ENCODE measurements around the gene COL13A1.

DNA sequence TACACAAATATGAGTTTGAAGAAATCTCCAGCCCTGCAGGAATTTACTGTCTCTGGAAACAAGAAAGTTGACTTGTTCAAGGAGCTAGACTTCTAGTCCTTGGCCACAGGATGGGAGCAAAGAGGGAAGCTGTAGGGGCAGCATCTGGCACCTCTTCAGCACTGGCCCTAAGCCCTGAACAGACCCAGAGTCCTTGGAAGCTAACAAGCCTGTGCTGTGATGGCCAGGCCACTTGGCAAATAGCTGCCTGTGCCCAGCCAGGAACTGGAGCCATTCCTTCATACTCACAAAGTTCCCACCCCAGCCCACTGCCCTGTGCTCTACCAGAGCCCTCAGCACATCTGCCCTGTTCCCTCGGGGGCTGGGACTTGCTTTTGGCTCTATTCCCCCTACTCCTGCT lies 9.4 kb upstream of the COL13A1 start:
- TF ChIP-seq, protein P1, sequence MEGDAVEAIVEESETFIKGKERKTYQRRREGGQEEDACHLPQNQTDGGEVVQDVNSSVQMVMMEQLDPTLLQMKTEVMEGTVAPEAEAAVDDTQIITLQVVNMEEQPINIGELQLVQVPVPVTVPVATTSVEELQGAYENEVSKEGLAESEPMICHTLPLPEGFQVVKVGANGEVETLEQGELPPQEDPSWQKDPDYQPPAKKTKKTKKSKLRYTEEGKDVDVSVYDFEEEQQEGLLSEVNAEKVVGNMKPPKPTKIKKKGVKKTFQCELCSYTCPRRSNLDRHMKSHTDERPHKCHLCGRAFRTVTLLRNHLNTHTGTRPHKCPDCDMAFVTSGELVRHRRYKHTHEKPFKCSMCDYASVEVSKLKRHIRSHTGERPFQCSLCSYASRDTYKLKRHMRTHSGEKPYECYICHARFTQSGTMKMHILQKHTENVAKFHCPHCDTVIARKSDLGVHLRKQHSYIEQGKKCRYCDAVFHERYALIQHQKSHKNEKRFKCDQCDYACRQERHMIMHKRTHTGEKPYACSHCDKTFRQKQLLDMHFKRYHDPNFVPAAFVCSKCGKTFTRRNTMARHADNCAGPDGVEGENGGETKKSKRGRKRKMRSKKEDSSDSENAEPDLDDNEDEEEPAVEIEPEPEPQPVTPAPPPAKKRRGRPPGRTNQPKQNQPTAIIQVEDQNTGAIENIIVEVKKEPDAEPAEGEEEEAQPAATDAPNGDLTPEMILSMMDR (IDR thresholded peaks at IDR 0.05) = no peak
- TF ChIP-seq POLR2A (IDR thresholded peaks at IDR 0.05) = no peak
